GM19438 (cell line): ENCODE measurements around the gene PLEKHG4.

Experiments
- ATAC-seq: cut with Tn5 transposase; IDR thresholded peaks from one replicate; pipeline ENCODE4 v1.9.1; 2021; ENCODE audit warnings: low read depth; ENCODE audit not compliant: unreplicated experiment

PLEKHG4 gene

GRCh38 chr16:67259705-67260104 is 19.6 kb upstream of the PLEKHG4 start:
- no peak for ATAC-seq

- ATAC-seq: no peak
These were observed 18.8 kb upstream of the PLEKHG4 start for GRCh38 chr16:67260426-67261063.

- no peak for ATAC-seq
These were observed 16.1 kb upstream of the PLEKHG4 start for GRCh38 chr16:67263201-67263600.

GRCh38 chr16:67264277-67264676 is 15.1 kb upstream of the PLEKHG4 start:
- no peak for ATAC-seq

- ATAC-seq: no peak
These were observed 14.5 kb upstream of the PLEKHG4 start for GRCh38 chr16:67264866-67265265.

GRCh38 chr16:67265834-67266233 is 13.5 kb upstream of the PLEKHG4 start:
- no peak for ATAC-seq

- ATAC-seq: no peak
These were observed 11.2 kb upstream of the PLEKHG4 start for GRCh38 chr16:67268136-67268579.

GRCh38 chr16:67269766-67270165 is 9.6 kb upstream of the PLEKHG4 start:
- no peak for ATAC-seq

- ATAC-seq: no peak
These were observed 8.4 kb upstream of the PLEKHG4 start for GRCh38 chr16:67270931-67271338.

- ATAC-seq: no peak
These were observed 7.9 kb upstream of the PLEKHG4 start for GRCh38 chr16:67271446-67271845.

- no peak for ATAC-seq
These were observed 4.0 kb upstream of the PLEKHG4 start for GRCh38 chr16:67275321-67275720.

GRCh38 chr16:67277294-67277998 is 1.9 kb upstream of the PLEKHG4 start:
- no peak for ATAC-seq

GRCh38 chr16:67277999-67278772 is 1.1 kb upstream of the PLEKHG4 start:
- no peak for ATAC-seq

GRCh38 chr16:67278773-67279295 is 498 bp upstream of the PLEKHG4 start:
- ATAC-seq: no peak

GRCh38 chr16:67280090-67281015 is 1.0 kb downstream of the PLEKHG4 start:
- ATAC-seq: no peak

GRCh38 chr16:67281536-67282446 is 2.5 kb downstream of the PLEKHG4 start:
- ATAC-seq: no peak

- ATAC-seq: no peak
These were observed 3.1 kb downstream of the PLEKHG4 start for GRCh38 chr16:67282447-67282805.

- ATAC-seq: no peak
These were observed 3.9 kb downstream of the PLEKHG4 start for GRCh38 chr16:67283039-67283825.
